Gastrocnemius medialis (tissue), 4 donors: Measurements from ENCODE around the gene VCL. TPM values are rescaled to one million over a fixed set of nuclear protein-coding genes. Genes with fewer than 3 reads are reported as not detected.

ENCODE experiments used
- ATAC-seq, 2 donors: fragments of 150-250 bp; one replicate each; pipeline ENCODE4 v1.9.1; 2016
- DNase-seq, 2 donors: peaks; one replicate each; pipeline ENCODE4 v3.0.0-alpha.2; 2019
- H3K27ac ChIP-seq, 4 donors: fragments of 200-600 bp; sonication (generic); 1 replicate in 1 of 4; 2 replicates in 3 of 4; pipeline ENCODE4 v1.5.1; 2016 to 2018; ENCODE audit warnings: mild to moderate bottlenecking in 2 of 4, moderate library complexity in 1 of 4
- H3K27me3 ChIP-seq, 3 donors: fragments of 200-600 bp; sonication (generic) in 2 of 3; 1 replicate in 1 of 3; 2 replicates in 2 of 3; pipeline versions ENCODE4 v1.5.1 to v1.6.0; 2016 to 2019; ENCODE audit warnings: mild to moderate bottlenecking in 1 of 3, moderate library complexity in 1 of 3
- H3K36me3 ChIP-seq, 2 donors: fragments of 200-600 bp; sonication (generic) in 1 of 2; one replicate each; pipeline ENCODE4 v1.5.1; 2017 to 2018
- H3K4me1 ChIP-seq, 2 donors: fragments of 200-600 bp; sonication (generic) in 1 of 2; one replicate each; pipeline ENCODE4 v1.5.1; 2016 to 2017; ENCODE audit warnings: mild to moderate bottlenecking in 2 of 2
- H3K4me3 ChIP-seq, 4 donors: fragments of 200-600 bp; sonication (generic) in 3 of 4; 1 replicate in 1 of 4; 2 replicates in 3 of 4; pipeline ENCODE4 v1.5.1; 2016 to 2019; ENCODE audit warnings: mild to moderate bottlenecking in 2 of 4
- H3K9me3 ChIP-seq, 3 donors: fragments of 200-600 bp; sonication (generic) in 2 of 3; 1 replicate in 1 of 3; 2 replicates in 2 of 3; pipeline ENCODE4 v1.5.1; 2016 to 2019
- POLR2A ChIP-seq, 2 donors: fragments of 450-650 bp; IDR thresholded peaks; one replicate each; pipeline ENCODE4 v1.6.1; 2017; ENCODE audit warnings: antibody characterized with exemption in 2 of 2, mild to moderate bottlenecking in 2 of 2, moderate library complexity in 2 of 2
- in situ Hi-C, 4 donors: fragments of 200-750 bp; cut with MboI; loops; one replicate each; pipeline versions ENCODE4 v1.15.0 to v1.8.0; 2017; ENCODE audit warnings: low sequenced_read_pairs in 4 of 4
- intact Hi-C: fragments of 100-400 bp; cut with DNase I; formaldehyde crosslinking; loops from one replicate; pipeline ENCODE4 v1.15.1; 2023; ENCODE audit warnings: low total_unique reads
- total RNA-seq, 4 donors: library from RNA; depleted of rRNA; stranded (reverse); fragments of >200 nt; gene quantifications; one replicate each; pipeline versions ENCODE4 v1.1.0 to v1.2.3, GENCODE V29; 2016
- TF ChIP-seq, protein P1 (sequence below), 5 experiments: fragments of 450-650 bp in 3 of 5; fragments of 200-600 bp in 2 of 5; sonication (generic) in 2 of 5; IDR thresholded peaks in 4 of 5; conservative IDR thresholded peaks in 1 of 5; 1 replicate in 4 of 5; 2 replicates in 1 of 5; pipeline ENCODE4 v1.5.1; 2016 to 2019; ENCODE audit warnings: antibody characterized with exemption in 5 of 5, mild to moderate bottlenecking in 3 of 5, moderate library complexity in 3 of 5

Gene VCL
- total RNA-seq, 4 donors from 2014 or later = 129 to 299 (median 210) TPM

DNA sequence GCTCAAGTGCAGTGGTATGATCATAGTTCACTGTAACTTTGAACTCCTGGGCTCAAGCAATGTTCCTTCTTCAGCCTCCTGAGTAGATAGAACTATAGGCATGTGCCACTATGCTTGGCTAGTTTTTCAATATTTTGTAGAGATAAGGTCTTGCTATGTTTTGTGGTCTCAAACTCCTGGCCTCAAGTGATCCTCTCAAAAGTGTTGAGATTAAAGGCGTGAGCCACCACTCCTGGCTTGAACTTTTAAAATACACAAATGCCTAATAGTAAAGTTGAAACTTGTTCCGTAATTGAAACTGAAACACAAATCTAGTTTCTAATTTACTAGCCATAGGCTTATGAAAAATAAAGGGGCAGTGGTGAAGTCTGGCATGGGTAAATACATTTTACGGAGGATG, 87.0 kb downstream of the VCL start:
- H3K4me3 ChIP-seq = no peak overlapping the region
- in situ Hi-C loops = loop anchor here in 3 of 4 donors (5.0 to 10.0 kb wide), 3 partner anchors 120 to 200 kb away; no protein-coding TSS in a partner anchor
- DNase-seq (no peak), ATAC-seq (no peak)
- peaks cover 7 to 67% of the 10 kb centered on the region in 2 donors for H3K36me3 ChIP-seq
- intact Hi-C loops = loop anchor here (5.0 kb wide), 3 partner anchors 88 to 238 kb away; partner anchors contain the start of gene VCL
- no peaks in the 10 kb centered on the region for H3K9me3 ChIP-seq
- no peaks in the 10 kb centered on the region for H3K27me3 ChIP-seq
- TF ChIP-seq, protein P1, sequence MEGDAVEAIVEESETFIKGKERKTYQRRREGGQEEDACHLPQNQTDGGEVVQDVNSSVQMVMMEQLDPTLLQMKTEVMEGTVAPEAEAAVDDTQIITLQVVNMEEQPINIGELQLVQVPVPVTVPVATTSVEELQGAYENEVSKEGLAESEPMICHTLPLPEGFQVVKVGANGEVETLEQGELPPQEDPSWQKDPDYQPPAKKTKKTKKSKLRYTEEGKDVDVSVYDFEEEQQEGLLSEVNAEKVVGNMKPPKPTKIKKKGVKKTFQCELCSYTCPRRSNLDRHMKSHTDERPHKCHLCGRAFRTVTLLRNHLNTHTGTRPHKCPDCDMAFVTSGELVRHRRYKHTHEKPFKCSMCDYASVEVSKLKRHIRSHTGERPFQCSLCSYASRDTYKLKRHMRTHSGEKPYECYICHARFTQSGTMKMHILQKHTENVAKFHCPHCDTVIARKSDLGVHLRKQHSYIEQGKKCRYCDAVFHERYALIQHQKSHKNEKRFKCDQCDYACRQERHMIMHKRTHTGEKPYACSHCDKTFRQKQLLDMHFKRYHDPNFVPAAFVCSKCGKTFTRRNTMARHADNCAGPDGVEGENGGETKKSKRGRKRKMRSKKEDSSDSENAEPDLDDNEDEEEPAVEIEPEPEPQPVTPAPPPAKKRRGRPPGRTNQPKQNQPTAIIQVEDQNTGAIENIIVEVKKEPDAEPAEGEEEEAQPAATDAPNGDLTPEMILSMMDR (IDR thresholded peaks at IDR 0.05 in 4 of 5, conservative IDR thresholded peaks at IDR 0.05 in 1 of 5) = no peak
- TF ChIP-seq POLR2A (IDR thresholded peaks at IDR 0.05) = no peak
- peaks cover 7 to 20% of the 10 kb centered on the region in 2 donors for H3K4me1 ChIP-seq
- H3K27ac ChIP-seq = peak overlapping the region in 2 of 4 donors; percentile 5 to 26

DNA sequence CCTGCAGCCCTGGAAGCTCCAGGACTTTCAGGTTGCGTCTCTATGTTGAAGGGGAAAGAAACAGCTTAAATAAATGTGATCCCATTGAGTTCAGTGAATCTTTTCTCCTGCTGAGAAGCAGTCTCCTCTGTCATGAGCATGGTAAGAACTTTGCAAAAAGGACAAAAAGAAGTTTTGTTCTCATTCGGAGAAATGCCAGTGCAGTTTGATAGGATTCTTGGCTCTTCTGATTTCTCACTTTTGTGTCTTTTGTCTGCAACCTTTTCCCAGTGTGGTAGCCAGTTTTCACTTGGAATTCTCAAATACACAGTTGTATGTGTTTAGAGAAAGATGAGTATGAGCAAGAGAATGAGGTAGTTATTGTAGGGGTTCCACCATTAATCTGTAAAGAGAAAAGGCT, 88.4 kb downstream of the VCL start:
- TF ChIP-seq, protein P1 (IDR thresholded peaks at IDR 0.05 in 4 of 5, conservative IDR thresholded peaks at IDR 0.05 in 1 of 5) = no peak
- TF ChIP-seq POLR2A (IDR thresholded peaks at IDR 0.05) = no peak
- no peak for ATAC-seq
- in situ Hi-C loops = loop anchor here in 2 of 4 donors (10.0 kb wide), 2 partner anchors 122 to 202 kb away; no protein-coding TSS in a partner anchor

DNA sequence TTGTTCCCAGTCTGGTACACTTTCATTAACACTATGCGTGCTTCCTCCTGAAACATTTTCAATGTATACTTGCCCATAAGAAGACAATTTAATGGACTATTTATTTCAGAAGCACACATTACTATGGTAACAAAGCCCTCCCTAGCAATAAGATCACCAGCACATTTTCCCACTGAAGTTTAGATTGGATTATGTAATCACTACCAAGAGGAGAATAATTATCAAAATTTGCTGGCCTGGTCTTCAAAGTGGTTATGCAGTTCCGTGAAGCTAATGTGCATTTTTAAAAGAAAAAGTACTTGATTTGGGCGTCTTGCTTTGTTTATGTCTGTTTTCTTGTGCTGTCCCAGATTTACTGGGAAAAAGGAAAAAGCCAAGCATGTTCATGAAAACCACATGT, 90.8 kb downstream of the VCL start:
- DNase-seq = no peak
- H3K4me3 ChIP-seq = no peak overlapping the region
- H3K27ac ChIP-seq = no peak overlapping the region
- no peaks in the 10 kb centered on the region for H3K27me3 ChIP-seq
- ATAC-seq = no peak
- no peaks in the 10 kb centered on the region for H3K9me3 ChIP-seq
- TF ChIP-seq, protein P1 (IDR thresholded peaks at IDR 0.05 in 4 of 5, conservative IDR thresholded peaks at IDR 0.05 in 1 of 5) = no peak
- no peak for TF ChIP-seq POLR2A (IDR thresholded peaks at IDR 0.05)
- in situ Hi-C loops (loop anchor here in 2 of 4 donors (10.0 kb wide), 2 partner anchors 124 to 204 kb away; no protein-coding TSS in a partner anchor), intact Hi-C loops (no loop called here)
- H3K4me1 ChIP-seq = peaks cover 0 to 2% of the 10 kb centered on the region in 2 donors
- H3K36me3 ChIP-seq = peaks cover 7 to 85% of the 10 kb centered on the region in 2 donors

More for the DNA sequence above, 88.4 kb downstream of the VCL start:
- no peak for DNase-seq
- Histone ChIP-seq H3K9me3 (no peaks in the 10 kb centered on the region), H3K4me3 (no peak overlapping the region), H3K36me3 (peaks cover 7 to 81% of the 10 kb centered on the region in 2 donors), H3K4me1 (peaks cover 4 to 8% of the 10 kb centered on the region in 2 donors), H3K27ac (peak overlapping the region in 2 of 4 donors; percentile 4 to 20), H3K27me3 (no peaks in the 10 kb centered on the region)
- intact Hi-C loops = no loop called here

DNA sequence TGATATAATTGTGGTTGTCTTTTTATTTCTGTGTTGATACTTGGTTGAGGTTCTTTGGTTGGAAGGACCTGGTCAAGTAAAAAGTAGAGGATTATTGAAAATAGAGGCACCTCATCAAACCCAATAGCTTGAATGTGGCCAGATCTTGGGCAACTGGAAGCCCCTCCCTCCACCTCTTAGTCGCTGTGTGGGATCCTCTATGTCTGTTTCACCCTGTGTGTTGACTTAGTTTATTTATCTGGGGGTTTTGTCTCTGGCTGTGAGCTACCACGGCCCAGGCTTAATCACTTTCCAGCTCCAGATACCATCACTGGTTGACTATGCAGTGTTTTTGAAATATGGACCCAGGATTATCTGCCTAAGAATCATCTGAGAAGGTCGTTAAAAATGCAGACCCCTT, 94.5 kb downstream of the VCL start:
- in situ Hi-C loops = no loop called here
- DNase-seq (no peak), ATAC-seq (no peak)
- intact Hi-C loops = no loop called here
- no peaks in the 10 kb centered on the region for H3K27me3 ChIP-seq
- H3K4me1 ChIP-seq = no peaks in the 10 kb centered on the region
- peaks cover 3 to 96% of the 10 kb centered on the region in 2 donors for H3K36me3 ChIP-seq
- H3K27ac ChIP-seq = no peak overlapping the region
- H3K4me3 ChIP-seq = no peak overlapping the region
- TF ChIP-seq POLR2A (IDR thresholded peaks at IDR 0.05) = no peak
- TF ChIP-seq, protein P1 (IDR thresholded peaks at IDR 0.05 in 4 of 5, conservative IDR thresholded peaks at IDR 0.05 in 1 of 5) = no peak
- H3K9me3 ChIP-seq = no peaks in the 10 kb centered on the region
